HG02852 (cell line): ENCODE measurements around the gene SLCO4C1.
A peak's percentile ranks its signal among the peaks of the same experiment; 100 is the strongest.

Experiments
- ATAC-seq: cut with Tn5 transposase; IDR thresholded peaks from one replicate; pipeline ENCODE4 v1.9.1; 2021; ENCODE audit warnings: mild to moderate bottlenecking, moderate library complexity; ENCODE audit not compliant: unreplicated experiment

SLCO4C1 gene

DNA sequence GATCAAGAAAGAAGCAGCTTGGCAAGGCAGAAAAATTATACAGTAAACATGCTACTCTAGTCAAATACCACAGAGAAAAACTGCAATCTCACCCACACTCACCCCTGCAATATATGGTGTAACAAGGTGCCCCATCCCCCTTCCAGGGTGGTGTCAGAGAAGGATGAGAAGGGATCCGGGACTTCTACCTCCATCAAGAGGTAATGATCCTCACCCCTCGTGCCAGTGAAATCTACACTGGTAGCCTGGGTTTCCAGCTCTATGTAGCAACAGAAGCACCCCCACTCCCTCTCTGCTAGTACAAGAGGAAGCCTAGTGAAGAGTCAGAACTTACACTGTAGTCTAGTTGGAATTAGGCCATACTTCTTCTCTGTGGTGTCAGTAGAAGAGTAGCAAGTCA, 18.9 kb downstream of the SLCO4C1 start:
- no peak for ATAC-seq

DNA sequence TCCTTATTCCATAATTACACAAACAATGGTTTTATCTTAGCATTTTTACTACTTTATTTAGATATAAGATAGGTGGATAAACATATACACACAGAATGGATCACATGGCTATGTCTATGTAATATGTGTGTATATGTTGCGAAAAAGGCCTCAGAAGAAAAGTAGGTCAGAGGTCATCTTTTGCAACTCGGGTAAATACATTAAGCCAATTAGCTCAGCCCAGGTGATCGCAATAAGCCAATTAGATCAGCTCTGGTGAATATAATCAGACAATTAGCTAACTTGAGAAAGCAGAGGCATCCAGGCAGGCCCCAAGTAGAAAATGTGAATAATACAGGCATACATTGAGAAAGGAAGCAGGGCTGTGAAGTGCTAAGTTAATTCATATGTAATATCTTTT, 24.3 kb downstream of the SLCO4C1 start:
- ATAC-seq = no peak

DNA sequence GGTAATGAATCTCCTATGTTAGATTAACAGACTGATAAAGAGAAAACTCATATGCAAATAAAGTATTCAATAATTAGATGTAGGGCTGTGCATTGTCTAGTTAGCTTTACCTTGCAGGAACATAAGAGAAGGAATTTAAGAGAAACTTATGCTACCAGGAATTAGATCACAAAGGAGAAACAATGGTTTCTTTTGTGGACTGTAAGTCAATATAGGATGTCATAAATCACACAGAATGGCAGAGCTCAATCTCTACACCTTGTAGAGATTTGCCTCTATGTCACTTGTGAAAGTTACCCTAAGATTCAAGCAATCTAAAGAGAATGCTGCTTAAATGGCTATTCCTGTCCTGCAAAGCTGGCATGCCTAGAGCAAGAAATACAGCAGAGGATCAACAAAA, 26.0 kb downstream of the SLCO4C1 start:
- ATAC-seq = no peak

DNA sequence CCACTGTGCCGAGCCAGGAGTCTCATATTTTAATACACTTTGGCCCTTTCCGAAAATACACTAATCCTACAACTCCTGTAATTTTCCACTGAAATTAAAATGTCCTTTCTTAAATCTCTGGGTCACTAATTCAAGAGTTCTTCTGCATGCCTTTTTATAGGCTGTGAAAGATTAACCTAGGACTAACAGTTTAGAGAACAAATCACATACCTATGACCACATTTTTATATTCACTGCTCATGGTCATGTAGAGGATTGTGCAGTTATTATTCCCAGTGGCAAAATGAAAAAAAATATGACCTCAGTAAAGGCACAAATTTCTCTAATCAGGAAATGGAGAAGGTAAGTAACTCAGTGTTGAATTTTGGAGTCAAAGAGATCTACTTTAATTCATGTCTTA, 33.4 kb downstream of the SLCO4C1 start:
- no peak for ATAC-seq

DNA sequence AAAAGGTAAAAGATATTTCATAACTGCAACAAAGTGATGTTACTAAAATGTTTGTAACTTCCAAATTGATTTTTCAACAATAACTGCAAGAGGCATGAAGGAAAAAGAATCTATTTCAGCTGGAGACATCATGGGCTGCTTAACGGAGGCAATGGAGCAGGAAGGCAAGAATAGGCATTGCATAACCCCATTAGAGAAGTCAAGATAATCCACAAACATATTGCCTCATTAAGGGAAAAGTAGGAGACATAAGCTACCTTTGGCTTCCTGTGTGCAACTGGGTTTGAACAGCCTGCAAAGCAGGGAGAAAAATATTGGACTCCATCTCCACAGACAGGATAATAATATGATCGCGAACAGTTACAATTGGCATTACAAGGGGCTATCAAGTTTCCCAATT, 46.7 kb downstream of the SLCO4C1 start:
- ATAC-seq = no peak

DNA sequence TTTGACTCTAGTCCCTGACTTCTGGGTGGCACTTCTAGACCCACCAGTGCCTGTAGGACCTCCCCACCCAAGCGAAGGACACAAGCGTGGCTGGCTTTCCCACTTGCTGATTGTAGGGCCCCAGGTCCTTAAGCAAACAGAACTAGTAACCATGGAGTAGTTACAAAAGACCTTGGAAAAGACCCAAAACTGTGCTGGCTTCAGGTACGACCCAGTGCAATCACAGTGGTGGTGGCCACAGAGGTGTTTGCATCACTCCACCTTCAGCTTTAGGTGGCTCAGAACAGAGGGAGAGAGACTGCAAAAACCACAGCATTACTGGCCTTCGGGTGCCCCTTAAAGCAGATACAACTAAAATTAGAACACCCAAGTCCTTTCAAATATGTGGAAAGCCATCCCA, 52.9 kb downstream of the SLCO4C1 start:
- ATAC-seq = no peak

DNA sequence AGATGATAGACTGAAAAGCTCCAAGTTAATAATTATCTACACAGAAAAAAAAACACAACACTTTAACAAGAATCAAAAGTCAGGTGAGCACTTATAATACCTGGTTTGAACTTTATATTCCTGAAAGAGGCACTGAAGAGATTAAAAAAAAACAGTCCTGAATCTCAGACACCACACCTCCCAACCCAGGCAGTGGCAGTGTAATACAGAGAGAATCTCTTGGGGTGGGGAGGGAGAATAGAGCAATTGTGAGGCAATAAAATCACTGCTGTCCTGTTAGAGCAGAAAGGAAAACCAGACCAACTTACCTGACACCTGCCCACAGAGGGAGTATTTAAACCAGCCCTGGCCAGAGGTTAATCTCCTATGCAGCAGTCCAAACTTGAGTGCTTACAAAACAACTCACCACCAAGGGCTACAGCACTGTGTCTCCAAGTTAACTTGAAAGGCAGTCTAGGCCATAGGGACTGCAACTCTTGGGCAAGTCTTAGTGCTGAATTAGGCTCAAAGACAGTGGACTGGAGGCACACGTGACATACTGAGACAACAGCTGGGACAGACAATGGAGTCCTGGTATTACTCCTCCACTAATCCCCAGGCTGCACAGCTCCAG, 54.2 kb downstream of the SLCO4C1 start:
- no peak for ATAC-seq

DNA sequence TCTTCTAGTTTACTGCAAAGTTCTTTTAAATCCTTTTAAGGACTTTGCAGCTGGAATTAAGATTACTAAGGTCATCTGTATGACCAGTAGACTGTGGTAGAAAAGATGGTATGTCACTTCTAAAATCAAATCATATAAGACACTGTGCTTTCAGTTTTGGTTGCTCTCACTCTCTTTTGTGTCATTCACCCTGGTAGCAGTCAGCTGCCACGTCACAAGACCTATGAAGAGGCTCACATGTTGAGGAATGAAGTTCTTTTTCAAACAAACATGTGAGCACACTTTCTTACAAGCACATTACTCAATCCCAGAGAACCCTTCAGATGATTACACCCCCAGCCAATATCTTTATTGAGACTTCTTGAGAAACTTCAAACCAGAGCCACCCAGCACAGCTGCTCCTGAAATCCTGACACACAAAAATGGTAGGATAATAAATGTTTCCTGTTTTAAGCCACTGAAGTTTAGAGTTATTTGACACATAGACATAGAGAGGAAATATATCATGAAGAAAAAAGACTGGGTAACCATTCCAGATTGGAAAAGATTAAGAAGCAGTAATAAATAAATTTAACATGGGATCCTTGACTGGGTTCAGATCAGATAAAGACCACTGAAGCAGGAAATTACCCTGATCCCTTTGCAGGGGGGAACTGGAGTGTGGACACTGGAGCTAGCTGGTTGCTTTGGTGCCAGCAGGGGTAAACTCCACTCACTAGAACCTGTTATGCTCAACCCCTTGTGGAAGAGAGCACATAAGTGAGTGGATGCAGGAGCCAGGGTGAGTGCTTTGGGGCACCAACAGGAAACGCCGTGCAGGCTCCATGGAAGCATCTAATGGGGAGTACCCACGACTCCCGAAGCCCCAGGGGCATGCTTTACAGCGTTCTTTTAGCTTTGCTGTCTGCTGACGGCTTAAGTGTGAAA, 64.1 kb downstream of the SLCO4C1 start:
- ATAC-seq = peak; percentile 85

DNA sequence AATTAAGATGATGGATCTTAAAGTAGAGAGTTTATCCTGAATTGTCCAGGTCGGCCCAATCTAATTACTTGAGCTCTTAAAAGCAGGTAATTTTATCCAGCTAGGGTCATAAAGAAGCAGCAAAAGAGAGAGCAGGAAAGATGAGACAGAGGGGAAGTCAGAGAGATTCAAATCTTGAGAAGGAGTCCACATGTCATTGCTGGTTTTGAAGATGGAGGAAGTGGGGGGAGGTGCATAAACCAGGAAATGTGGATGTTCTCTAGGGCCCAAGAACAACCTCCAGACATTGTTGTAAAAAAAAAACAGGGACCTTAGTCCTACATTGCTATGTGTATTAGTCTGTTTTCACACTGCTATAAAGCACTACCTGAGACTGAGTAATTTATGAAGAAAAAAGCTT, 66.4 kb downstream of the SLCO4C1 start:
- no peak for ATAC-seq

DNA sequence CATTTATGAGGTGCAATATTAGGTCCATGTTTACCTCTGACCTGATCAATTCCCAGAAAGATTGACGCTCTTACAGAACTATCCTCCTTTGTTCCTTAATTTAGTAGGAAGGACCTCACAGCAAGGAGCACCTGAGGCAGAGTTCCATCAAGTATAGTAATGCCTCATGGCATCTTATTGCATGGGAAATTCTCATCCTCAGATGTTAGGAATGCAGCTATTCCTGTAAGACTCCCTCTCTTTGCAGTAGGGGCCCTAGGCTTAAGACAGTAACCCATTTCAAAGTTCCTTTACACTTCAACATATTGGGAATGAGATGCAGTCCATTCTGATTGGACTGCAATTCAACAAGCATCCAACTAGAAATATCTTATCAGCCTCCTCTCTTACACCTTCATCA, 69.8 kb downstream of the SLCO4C1 start:
- ATAC-seq = no peak

DNA sequence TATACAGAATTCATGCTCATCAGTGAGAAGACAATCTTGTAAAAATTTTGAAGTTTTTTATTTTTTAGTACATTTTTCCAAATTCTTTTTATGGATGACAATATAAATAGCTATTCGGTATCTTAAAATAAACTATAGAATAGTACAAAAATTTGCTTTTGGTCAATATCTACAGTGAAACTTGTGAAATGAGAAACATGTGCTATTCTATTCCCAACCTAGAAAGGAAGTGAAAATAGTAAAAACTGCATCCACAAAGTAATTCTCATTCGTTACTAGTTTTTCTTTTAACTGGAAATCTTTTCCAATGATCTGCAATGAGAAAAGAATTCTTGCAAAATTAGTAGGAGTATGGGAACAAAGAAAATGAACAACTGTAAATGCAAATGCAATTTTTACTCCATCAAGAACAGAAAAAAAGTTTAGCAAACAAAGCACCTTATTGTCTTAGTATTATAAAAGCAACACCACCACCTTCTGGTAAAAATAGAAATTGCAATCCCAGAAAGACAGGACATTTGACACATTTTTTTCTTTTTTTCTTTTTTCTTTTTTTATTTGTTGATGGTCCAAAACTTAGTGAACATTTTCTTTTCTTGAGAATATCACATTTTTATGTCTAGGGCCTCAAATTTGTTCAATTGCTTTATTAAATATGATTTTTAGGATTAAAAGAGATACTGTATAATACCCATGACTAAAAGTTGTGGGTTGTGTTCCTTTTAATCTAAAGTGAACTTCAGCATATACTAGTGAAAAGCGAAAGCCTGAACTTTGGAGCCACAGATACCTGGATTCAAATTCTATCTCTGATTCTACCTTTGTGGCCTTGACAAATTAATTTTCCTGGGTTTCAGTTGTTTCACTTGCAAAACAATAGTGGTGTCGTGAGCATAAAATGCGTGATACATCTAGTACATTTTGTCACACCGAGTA, 72.3 kb downstream of the SLCO4C1 start:
- peak; percentile 62 for ATAC-seq

DNA sequence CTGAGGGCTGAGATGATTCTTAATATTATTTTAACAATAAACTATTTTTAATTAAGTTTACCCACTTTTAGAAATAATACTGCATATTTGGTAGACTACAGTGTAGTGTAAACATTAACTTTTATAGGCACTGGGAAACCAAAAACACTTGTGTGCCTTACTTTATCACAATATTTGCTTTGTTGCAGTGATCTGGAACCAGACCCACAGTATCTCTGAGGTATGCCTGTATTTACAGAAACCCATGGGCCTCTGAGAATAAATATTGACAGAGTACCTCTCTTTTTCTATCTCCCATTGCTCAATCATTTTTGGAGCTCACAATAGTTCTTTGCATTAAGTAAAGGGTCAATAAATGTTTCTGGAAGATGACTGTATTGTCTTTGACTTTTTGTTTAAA, 73.3 kb downstream of the SLCO4C1 start:
- ATAC-seq = no peak

DNA sequence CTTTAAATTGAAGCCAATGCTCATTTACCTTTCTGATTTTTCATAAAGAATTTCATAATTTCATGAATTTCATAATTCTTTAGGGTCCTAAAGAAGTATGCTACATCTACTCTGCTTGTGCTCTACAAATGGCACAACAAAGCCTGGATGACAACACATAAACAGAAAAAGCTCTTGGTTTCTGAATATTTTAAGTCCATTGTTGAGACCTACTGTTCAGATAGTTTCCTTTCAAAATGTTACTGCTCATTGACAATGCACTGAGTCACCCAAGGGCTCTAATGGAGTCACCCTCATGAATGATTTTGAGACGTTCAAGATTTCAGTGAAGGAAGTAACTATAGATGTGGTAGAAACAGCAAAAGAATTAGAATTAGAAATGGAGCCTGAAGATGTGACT, 74.1 kb downstream of the SLCO4C1 start:
- ATAC-seq = no peak

DNA sequence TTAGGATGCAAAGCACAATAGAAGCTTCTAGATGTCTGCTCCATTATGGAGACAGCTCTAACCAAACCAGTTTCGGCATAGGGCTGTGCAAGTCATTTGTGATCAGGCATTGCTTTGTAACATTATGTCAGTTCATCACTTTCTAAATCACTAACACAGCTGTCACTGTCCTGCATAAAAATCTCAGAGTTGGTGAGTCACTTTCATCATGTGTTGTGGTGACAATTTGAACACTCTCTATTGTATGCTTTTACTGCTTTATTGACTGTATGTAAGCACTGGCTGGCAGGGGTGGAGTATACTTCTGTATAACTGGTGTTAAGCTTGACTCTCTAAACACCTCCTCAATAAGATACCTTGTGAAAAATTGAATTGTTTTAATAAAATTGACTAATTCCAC, 77.9 kb downstream of the SLCO4C1 start:
- ATAC-seq = peak; percentile 76

DNA sequence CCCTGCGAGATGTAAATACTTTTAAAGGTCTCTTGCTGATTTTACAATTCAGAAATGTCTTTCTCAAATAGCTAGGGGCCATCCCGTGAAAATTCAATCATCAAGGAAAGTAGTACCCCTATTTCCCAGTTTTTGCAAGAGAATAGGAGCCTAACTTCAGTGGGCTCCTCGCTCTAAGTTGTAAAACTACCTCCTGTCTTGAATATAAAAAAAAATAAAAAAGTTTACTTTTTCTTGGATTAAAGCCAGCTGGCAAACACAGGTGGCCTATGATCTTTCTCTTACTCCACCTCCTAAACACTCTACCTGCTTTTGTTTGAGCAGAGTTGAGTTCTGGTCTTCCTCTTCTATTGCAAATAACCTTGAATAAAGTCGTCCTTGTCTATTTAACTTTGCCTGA, 79.4 kb downstream of the SLCO4C1 start:
- no peak for ATAC-seq

DNA sequence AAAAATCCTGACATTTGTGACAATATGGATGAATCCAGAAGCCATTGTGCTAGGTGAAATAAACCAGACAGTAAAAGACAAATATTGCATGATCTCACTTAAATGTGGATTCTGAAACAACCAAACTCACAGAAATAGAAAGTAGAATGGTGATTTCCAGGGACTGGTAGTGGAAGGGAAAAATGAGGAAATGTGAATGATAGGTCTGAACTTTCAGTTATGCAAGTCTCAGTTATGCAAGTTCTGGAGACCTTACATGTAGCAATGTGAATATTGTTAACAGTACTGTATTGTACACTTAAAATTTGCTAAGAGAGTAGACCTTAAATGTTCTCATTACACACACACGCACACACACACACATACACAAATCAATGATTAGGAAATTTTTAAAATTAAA, 84.9 kb downstream of the SLCO4C1 start:
- no peak for ATAC-seq

DNA sequence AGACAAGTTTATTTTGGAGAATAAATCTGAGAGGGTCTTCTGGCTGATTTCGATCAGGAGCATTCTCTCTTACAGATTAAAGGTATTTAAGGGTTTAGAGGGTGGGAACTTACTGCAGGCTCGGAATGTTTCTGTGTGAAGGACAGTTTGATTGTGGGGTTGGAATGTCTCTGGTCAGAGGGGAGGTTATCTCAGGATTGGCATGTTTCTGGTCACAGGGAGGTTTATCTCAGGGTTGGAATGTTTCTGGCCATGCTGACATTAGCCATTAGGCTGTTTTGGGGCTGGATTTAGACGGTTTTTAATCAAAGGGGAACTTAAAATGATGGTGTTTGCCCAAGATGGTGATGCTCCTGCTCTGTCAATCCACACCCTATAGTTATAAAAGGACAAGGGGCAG, 95.2 kb downstream of the SLCO4C1 start:
- no peak for ATAC-seq

DNA sequence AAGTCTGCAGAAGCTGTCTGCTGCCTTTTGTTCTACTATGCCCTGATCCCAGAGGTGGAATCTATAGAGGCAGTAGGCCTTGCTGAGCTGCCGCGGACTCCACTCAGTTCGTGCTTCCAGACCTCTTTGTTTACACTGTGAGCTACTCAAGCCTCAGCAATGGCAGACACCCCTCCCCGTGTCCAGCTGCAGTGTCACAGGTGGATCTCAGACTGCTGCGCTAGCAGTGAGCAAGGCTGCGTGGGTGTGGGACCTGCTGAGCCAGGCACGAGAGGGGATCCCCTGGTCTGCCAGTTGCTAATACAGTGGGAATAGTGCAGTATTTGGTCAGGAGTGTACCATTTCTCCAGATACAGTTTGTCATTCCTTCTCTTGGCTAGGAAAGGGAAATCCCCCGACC, 99.6 kb downstream of the SLCO4C1 start:
- ATAC-seq = no peak
